Activated CD4-positive, CD25-positive, alpha-beta regulatory T cell treated with anti-CD3 and anti-CD28 coated beads, Interleukin-2, amount 50 U/mL, for 24 hours (primary cell): Measurements from ENCODE around the gene DPYD.

Experiments used
- ATAC-seq, 2 donors: fragments of 150-1000 bp; cut with Tn5 transposase; one replicate each; pipeline ENCODE4 v1.10.0; 2021; ENCODE audit warnings: mild to moderate bottlenecking in 1 of 2, moderate library complexity in 1 of 2

The DPYD gene

DNA sequence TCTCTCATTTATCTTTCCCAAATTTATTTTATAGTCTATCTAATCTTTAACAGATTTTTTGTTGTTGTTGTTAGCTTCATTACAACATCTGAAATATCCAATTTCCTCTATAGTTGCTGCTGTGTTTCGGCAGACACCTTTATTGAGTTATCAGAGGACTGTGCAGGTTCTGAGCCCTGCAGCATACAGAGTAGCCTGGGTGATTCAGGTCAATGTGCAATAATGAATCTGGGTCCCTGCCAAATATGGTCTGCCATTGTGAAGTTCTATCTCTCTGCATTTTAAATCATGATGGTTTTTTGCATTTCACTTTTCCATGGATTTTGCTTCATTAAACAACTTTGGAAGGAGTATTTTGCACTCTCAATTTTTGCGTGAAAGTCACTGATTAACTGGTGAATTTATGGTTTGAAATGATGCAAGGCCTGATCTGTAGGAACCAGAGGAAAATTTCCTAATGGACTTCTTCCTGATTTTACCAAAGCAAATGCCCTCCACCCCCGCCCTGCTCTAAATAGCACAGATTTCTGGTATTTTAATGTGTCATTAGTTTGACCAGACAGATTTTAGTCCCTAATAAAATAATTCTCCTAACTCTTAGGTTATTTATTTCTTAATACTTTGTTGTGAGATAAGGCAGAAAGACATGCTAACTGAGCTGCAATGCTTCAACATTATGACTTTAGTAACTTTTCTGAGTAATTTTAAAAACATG lies 797.0 kb downstream of the DPYD start:
- ATAC-seq: no peak

DNA sequence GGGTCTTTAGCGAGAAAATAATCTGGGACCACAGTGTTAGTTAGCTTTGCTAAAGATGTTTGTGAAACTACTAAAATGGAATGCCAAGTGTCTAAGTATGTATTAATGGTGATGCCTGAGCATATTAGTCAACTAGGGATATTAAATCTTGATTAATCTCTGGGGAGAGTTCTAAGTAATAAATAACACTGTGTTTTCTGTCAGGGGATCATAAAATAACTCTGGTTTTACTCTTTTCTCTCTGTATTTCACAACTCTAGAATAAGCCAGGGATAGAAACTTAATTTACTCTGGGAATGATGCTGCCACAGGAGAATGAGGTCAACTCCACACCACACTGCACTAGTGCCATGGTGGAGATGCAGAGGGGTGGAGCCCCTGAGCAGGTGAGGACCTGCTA lies 800.0 kb downstream of the DPYD start:
- ATAC-seq: no peak

DNA sequence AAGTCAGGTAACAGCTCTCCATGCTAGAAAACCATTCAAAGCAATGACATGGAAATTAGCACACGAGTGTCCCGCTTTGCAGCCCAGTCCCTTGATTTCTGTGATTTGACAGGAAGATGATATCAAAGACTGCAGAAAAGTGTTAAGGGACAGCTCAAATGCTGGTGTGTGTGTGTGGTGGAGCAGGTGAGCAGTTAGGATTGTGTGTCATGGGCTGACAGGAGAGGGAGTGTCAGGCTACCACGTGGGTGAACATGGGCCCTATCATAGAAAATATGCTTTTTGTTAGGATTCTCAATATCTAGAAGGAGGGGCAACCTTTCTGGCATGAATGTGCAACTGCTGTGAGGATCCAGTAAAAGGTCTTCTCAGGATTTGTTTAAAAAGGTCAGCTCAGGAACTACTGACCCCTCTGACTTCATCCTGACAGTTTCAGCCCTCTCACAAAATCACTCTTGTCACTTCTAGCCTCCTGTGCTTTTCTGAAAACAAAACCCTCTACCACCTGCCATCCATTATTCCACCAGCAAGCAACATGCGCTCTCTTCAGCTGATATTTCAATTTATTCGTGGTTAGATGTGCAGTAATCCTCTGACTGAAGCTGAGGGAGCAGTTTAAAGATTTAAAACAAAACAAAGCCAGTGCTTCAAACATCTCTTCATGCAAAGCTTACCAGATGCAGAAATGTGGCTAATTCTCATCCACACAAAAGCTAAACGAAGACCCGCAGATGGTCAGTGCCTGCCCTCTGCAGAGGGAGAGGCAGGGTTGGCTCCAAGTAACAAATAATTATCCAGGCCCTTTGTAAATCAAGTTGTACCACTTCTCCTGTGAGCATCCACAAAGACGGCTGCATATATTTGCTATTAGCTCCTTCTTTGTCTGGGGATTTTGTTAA lies 801.3 kb downstream of the DPYD start:
- no peak for ATAC-seq

DNA sequence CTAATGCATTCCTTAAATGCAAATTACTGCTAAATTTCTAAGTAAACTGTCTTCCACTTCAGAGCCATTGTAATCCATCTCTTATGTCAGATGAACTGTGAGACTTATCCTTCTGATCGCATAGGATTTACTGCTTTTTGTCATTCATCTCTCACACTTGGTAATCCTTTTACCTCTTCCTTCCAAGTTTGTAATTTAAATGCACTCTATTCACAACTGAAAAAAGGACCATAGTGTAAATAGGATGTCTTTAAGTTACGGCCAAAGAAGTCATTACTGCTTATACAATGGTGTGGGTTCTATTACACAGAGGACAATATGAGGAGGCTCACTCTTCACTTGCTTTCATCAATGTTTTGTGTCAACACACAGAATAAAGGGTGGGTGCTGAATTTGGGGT lies 806.0 kb downstream of the DPYD start:
- ATAC-seq: no peak

GRCh38 chr1:97112442-97112841 lies 808.4 kb downstream of the DPYD start:
- no peak for ATAC-seq

DNA sequence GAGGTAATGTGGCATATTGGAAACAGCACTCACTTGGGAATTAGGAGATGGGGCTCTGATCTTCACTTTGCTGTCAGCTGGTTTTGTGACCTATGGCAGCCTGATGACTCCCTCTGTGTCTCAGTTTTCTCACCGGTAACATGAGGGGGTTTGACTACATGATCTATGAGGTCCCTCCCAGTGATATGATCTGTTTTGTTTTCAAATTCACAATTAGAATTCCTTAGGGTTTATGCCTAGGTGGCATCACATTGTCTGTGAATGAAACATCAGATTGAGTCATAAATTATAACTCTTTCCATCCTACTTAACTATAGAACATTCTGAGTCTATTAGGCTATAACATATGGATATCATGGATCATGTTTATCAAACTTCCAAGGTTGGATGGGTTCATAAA lies 812.7 kb downstream of the DPYD start:
- no peak for ATAC-seq

GRCh38 chr1:97105531-97105930 lies 815.3 kb downstream of the DPYD start:
- ATAC-seq: no peak

GRCh38 chr1:97101509-97101908 lies 819.3 kb downstream of the DPYD start:
- no peak for ATAC-seq

DNA sequence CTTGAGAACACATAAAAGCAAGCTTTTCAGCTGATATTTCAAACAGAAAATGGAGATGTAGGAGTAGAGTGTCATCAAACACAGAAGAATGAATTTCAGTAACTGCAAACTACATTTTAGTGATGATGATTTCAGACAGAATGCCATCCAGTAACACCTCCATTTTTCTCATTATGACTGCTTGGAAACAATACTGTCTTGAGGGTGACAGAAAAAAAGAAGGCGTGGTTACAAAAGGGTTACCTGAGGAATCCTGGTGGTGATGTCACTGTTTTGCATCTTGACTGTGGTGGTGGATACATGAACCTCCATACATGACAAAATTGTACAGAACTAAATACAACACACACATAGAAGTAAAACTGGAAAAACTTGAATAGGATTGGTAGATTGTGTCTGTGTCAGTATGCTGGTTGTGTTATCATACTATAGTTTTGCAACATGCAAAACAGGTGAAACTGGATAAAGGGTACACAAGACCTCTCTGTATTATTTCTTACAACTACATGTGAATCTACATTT lies 823.4 kb downstream of the DPYD start:
- ATAC-seq: no peak

DNA sequence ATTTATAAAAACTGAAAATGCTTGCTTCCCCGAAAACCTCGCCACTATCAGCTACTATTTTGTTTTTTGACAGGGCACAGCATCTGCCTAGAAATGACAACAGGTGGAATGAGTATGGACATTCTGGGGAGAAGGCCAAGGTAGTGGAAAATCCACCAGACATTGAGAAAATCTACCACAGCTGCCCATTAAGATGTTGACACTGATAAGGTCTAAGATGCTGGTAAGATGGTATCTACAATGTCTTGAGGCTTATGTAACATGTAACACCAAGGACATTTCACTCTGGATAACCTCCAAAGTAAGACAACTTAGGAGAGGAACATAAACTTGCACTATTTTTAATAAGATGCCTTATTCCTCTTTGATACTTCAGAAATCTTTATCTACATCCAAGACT lies 825.1 kb downstream of the DPYD start:
- no peak for ATAC-seq

DNA sequence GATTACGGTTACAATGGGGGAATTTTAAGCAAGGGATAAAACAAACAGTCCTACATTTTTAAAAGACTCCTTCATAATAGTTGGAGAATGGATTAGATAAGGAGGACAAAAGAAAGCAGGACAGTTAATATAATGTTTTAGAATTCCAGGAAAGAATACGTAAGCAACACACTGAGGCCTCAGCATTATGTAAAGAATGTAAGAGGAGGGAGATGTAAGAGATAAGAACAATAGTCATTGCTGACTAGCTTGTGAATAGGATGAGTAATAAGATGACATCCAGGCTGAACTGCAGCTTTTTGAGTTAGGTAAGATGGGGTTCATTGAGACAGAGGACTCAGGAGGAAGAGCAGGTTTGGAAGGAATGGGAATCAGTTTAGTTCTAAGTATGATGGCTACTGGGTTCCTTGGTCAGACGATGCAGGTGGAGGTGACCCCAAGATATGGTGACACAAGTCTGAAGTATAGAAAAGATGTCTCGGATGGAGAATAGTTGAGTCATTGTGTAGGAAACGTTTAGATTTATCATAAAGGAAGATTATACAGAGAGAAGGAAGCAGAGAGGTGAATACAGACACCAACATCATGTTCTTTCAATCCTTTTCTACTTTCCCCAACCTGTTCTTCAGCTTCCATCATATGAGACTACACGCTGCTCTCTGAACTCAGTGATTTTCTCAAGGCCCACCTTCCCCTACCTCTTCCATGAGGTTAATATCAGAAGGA lies 826.4 kb downstream of the DPYD start:
- ATAC-seq: no peak

DNA sequence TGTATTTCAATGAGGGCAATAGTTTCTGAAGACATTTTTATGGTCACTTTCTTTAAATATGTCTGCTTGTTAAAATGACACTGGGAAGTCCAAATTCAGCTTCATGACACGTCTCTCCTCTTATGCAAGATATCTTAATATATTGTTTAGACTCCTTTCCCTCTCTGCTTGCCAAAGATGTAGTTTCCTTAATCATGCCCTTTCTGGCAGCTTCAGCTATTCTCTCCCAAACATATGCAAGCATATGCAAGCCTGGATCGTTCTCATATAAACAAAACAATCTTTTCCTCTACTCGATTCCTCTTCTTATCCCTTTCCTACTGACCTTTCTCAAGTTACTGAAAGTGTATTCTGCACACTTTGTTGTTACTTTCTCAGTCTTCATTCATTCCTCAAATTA lies 827.1 kb downstream of the DPYD start:
- no peak for ATAC-seq

DNA sequence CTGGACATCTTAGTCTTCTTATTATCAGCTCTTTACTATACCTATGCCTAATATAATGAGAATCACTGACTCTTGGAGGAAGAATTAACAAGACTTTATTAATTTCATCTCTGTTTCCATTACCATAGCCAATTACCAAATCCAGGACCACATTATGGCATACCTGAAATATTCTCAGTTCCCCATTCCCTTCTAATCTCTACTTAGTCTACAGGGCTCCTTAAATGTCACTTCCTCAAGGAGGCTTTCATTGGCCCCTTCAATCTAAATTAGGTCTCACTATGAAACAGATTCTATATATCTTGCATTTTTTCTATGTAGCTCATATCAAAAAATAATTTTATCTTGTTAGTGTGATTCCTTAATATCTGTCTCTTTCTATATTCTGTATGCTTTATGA lies 828.0 kb downstream of the DPYD start:
- no peak for ATAC-seq

DNA sequence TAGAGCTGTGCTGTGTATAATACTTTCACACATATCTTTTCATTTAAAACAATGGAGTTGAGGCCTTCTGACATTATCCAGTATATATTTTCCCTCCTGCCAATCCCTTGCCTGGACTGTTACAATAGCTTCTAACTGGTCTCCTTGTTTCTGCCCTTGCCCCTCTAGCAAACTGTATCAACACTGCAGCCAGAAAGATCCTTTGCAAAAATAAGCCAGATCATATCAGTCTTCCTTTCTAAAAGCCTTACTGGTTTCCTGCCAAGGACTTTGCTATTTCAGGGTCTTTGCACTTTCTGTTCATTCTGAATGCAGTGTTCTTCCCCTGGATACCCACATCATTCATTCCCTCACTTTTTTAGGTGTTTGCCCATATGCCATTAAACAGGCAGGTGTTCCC lies 829.2 kb downstream of the DPYD start:
- no peak for ATAC-seq

- ATAC-seq: no peak
These were observed 829.6 kb downstream of the DPYD start for GRCh38 chr1:97091263-97091662.

DNA sequence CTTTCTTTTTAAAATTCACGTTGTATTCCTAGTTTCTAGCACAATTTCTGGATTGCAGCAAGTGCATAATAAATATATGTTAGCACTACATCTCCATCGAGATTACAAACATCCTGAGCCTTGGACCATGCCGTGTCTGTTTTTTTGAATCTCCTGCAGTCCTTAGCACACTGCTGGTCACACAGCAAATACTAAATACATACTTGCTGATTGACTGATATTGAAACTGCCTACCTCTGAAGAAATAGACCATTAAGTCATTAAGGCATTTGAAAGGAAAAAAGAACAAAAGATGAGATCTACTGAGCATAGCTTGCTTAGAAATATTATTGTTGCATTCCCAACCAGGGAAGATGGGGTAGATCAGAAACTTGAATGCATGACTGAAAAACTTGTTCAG lies 830.1 kb downstream of the DPYD start:
- no peak for ATAC-seq

DNA sequence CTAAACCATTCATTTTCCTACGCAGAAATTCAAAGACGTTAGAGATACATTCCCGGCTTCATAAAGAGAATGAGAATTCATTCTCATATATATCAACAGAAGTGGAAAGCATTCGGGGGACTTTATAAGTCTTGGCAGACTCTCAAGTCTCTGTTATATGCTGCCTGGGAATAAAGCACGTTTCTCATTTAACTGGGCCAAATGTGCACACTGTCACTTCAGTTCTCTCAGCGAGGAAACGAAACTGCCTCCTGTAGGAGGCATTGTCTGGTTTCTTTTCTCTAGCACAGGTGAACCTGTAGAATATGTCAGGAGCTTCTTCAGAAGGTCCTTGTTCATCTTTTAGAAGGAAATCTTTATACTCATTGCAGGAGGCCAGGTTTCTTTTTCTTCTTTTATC lies 831.7 kb downstream of the DPYD start:
- ATAC-seq: no peak

DNA sequence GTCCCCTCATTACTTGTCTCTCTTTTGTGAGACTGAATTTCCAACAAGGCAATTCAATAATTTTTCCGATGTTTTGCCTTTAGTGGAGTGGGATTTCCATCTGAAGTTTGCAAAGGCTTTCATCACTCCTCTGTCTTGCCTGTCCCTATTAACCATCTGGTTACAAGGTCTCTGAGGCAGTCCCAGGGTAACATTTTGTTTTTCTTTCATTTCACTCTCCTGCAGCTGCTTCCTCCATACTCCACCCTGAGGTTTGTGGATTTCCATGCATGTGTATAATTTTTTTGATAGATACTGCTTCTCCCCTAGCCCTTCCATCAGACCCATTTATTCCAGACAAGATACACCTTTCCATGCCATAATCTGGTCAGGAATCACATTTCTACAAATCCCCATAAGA lies 832.4 kb downstream of the DPYD start:
- no peak for ATAC-seq

GRCh38 chr1:97084546-97084945 lies 836.3 kb downstream of the DPYD start:
- ATAC-seq: no peak

DNA sequence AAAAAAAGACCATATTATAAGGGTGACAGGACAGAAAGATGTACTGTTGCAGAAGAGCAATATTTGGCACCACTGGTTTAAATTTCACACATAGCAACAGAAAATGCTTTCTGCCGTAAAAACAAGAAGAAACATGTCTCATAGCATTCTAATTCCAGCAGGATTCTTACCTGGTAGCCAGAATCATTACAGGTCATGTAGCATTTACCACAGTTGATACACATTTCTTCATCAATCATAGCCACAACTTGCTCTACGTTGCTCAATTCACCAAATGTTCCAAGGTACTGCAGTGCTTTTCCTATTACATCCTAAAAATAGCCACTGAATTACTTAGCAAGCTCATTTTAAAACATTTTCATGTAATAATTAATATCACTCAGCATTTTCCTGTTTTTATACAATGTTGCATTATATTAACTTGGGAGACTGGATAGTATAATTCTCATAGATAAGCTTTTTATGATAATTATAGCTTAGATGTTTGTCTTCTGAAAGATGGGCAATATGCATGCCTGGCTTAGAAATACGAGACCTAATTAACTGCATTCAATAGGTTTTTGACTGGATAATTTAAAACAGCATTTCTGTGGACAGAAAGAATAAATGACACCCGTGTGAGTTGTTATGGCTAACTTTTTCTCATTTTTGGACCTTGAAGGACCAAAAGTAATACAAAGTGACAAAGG lies 838.5 kb downstream of the DPYD start:
- ATAC-seq: no peak

DNA sequence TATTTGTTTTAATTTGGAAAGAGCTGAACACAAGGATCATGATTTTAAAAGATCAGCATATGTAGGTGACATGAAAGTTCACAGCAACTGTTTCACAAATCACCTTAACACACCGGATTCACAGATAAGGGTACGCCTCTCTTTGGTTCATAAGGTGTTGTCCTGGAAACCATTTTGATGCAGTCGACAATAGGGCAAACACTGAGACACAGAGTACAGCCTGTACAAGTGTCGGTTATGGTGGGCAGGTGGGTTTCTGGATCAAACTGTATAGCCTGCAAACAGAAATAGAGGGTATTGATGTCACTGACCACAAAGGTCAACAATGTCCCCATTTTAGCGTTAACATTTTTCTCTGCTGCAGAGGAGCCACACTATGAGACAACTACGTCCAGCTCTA lies 842.0 kb downstream of the DPYD start:
- ATAC-seq: no peak

DNA sequence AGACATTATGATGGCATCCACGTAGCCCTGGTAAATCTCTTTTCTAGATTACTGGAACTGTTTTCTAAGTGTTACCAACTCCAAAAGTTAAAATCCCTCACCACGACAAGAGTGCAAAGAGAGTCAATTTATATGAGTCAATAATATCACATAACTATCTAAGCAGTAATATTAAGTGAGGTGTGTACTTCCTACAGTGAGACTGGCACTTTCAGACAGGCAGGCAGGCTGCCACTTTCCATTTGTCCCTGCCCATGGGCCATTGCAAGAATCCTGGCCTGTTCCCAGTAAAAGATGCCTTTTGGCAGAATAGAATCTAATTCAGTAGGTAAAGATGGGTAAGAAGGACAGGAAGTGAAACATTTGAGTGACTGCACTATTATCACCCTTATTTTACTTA lies 843.6 kb downstream of the DPYD start:
- no peak for ATAC-seq

DNA sequence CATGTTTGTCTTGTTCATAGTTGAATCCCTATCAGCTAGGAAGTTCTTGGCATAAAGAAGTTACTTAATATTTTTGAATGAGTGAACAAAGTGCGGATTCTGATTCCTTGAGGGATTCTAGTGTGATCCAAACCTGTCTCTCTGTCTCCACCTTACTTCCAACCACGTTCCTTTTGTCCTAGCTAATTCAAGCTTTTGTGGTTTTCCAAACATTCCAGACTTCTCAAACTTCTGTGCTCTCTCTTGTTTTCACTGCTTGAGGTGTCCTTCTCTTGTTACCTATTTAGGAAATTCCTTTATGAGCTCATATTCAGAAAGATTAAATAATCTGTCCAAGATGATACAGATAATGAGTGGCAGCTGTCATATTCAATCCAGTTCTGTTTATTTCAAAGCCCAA lies 846.1 kb downstream of the DPYD start:
- ATAC-seq: no peak
